Left kidney (tissue), 2 donors: ENCODE results near the gene RASL12. TPM values are rescaled to one million over a fixed set of nuclear protein-coding genes. Genes with fewer than 3 reads are reported as not detected.
"Not testable (repeated sequence)": the region's sequence is repeated elsewhere in the genome, so short reads cannot be mapped to it uniquely, and the experiment has no call there.

Experiments
- DNase-seq: peaks from one replicate; pipeline ENCODE4 v3.0.0-alpha.2; 2013
- polyA plus RNA-seq: library from polyadenylated mRNA; unstranded; fragments of 120-200 nt; gene quantifications from one replicate; pipeline ENCODE4 v1.2.1, GENCODE V29; 2013; ENCODE audit not compliant: insufficient read length

The RASL12 gene
- polyA plus RNA-seq, 1 donor: 6.1 TPM

GRCh38 chr15:65076486-65077290 is 8.9 kb upstream of the RASL12 start, which contains the start of gene KBTBD13:
KBTBD13 (plus strand) TSS chr15:65076746; CDS start chr15:65076816, 70 bp downstream.
- DNase-seq: no peak

- not testable (repeated sequence) for DNase-seq
These were observed 8.0 kb upstream of the RASL12 start for GRCh38 chr15:65075607-65076395.

- DNase-seq: not testable (repeated sequence)
These were observed 7.2 kb upstream of the RASL12 start for GRCh38 chr15:65074946-65075345.

GRCh38 chr15:65072617-65073016 is 4.8 kb upstream of the RASL12 start:
- no peak for DNase-seq

- DNase-seq: no peak
These were observed 4.2 kb upstream of the RASL12 start for GRCh38 chr15:65072027-65072426.

GRCh38 chr15:65071381-65071811 is 3.6 kb upstream of the RASL12 start:
- no peak for DNase-seq

- DNase-seq: no peak
These were observed 2.2 kb upstream of the RASL12 start for GRCh38 chr15:65069779-65070546.

- no peak for DNase-seq
These were observed 1.4 kb upstream of the RASL12 start for GRCh38 chr15:65069179-65069578.

GRCh38 chr15:65068403-65068788 is 605 bp upstream of the RASL12 start:
- no peak for DNase-seq

- DNase-seq: no peak
These were observed 510 bp downstream of the RASL12 start for GRCh38 chr15:65067317-65067644.

GRCh38 chr15:65066635-65067316 is 1.0 kb downstream of the RASL12 start:
- DNase-seq: no peak

- no peak for DNase-seq
These were observed 1.7 kb downstream of the RASL12 start for GRCh38 chr15:65066001-65066634.

- no peak for DNase-seq
These were observed 5.1 kb downstream of the RASL12 start for GRCh38 chr15:65062726-65063125.

GRCh38 chr15:65062061-65062460 is 5.7 kb downstream of the RASL12 start:
- DNase-seq: no peak

- no peak for DNase-seq
These were observed 7.0 kb downstream of the RASL12 start for GRCh38 chr15:65060641-65061397.

GRCh38 chr15:65059931-65060596 is 7.7 kb downstream of the RASL12 start:
- no peak for DNase-seq

GRCh38 chr15:65059369-65059750 is 8.4 kb downstream of the RASL12 start:
- DNase-seq: no peak

GRCh38 chr15:65058394-65059368 is 9.1 kb downstream of the RASL12 start:
- no peak for DNase-seq

GRCh38 chr15:65057549-65057940 is 10.2 kb downstream of the RASL12 start:
- DNase-seq: no peak
